NCI-H1048 (cell line): ENCODE data around the gene RBM17.
"Not testable (repeated sequence)": the region's sequence is repeated elsewhere in the genome, so short reads cannot be mapped to it uniquely, and the experiment has no call there.

Experiments
- DNase-seq: peaks from one replicate; lab custom pipeline; 2025; lab: John Stamatoyannopoulos, UW

Gene RBM17

GRCh38 chr10:6088721-6089333 is at the start of gene RBM17:
TSS of gene RBM17 (plus strand) at chr10:6089034. CDS start at chr10:6097066, 8,032 bp downstream.
- DNase-seq: peak; percentile 92

- no peak for DNase-seq
Measured at GRCh38 chr10:6039711-6040110, 49.1 kb upstream of the RBM17 start.

GRCh38 chr10:6040205-6040604 is 48.6 kb upstream of the RBM17 start:
- DNase-seq: no peak

GRCh38 chr10:6043377-6043776 is 45.5 kb upstream of the RBM17 start:
- not testable (repeated sequence) for DNase-seq

- no peak for DNase-seq
Measured at GRCh38 chr10:6044060-6044459, 44.8 kb upstream of the RBM17 start.

- DNase-seq: no peak
Measured at GRCh38 chr10:6044751-6045313, 44.0 kb upstream of the RBM17 start.

GRCh38 chr10:6045314-6045848 is 43.5 kb upstream of the RBM17 start:
- DNase-seq: no peak

- no peak for DNase-seq
Measured at GRCh38 chr10:6045878-6046772, 42.7 kb upstream of the RBM17 start.

- DNase-seq: no peak
Measured at GRCh38 chr10:6046773-6047611, 41.8 kb upstream of the RBM17 start.

- no peak for DNase-seq
Measured at GRCh38 chr10:6047847-6048246, 41.0 kb upstream of the RBM17 start.

GRCh38 chr10:6048281-6049030 is 40.4 kb upstream of the RBM17 start:
- DNase-seq: no peak

- DNase-seq: no peak
Measured at GRCh38 chr10:6049031-6049400, 39.8 kb upstream of the RBM17 start.

GRCh38 chr10:6050801-6051445 is 37.9 kb upstream of the RBM17 start:
- DNase-seq: no peak

GRCh38 chr10:6052247-6053221 is 36.3 kb upstream of the RBM17 start:
- DNase-seq: no peak

- no peak for DNase-seq
Measured at GRCh38 chr10:6053303-6053702, 35.5 kb upstream of the RBM17 start.

- no peak for DNase-seq
Measured at GRCh38 chr10:6053816-6054631, 34.8 kb upstream of the RBM17 start.

GRCh38 chr10:6054884-6055283 is 34.0 kb upstream of the RBM17 start:
- no peak for DNase-seq

- no peak for DNase-seq
Measured at GRCh38 chr10:6055929-6056328, 32.9 kb upstream of the RBM17 start.
